Upper lobe of right lung (tissue), 1 donor: ENCODE data around the gene MGLL. TPM values are rescaled to one million over a fixed set of nuclear protein-coding genes. Genes with fewer than 3 reads are reported as not detected.

Experiments
- ATAC-seq: fragments of 200-7000 bp; cut with Tn5 transposase; one replicate; pipeline ENCODE4 v1.9.1; 2020; ENCODE audit warnings: mild to moderate bottlenecking, moderate library complexity
- DNase-seq: peaks from one replicate; pipeline ENCODE4 v3.0.0-alpha.2; 2020
- H3K27ac ChIP-seq: fragments of 200-600 bp; one replicate; pipeline ENCODE4 v1.8.0; 2022
- H3K27me3 ChIP-seq: fragments of 200-600 bp; one replicate; pipeline ENCODE4 v1.8.0; 2022; ENCODE audit warnings: mild to moderate bottlenecking
- H3K36me3 ChIP-seq: fragments of 200-600 bp; one replicate; pipeline ENCODE4 v1.8.0; 2022
- H3K4me1 ChIP-seq: fragments of 200-600 bp; one replicate; pipeline ENCODE4 v1.8.0; 2022
- H3K4me3 ChIP-seq: fragments of 200-600 bp; one replicate; pipeline ENCODE4 v1.8.0; 2022; ENCODE audit warnings: mild to moderate bottlenecking
- H3K9me3 ChIP-seq: fragments of 200-600 bp; one replicate; pipeline ENCODE4 v1.8.0; 2022
- CTCF ChIP-seq: fragments of 200-600 bp; IDR thresholded peaks from one replicate; pipeline ENCODE4 v1.8.0; 2022; ENCODE audit warnings: antibody characterized with exemption
- intact Hi-C: fragments of 100-400 bp; cut with DNase I; formaldehyde crosslinking; loops from one replicate; pipeline ENCODE4 v1.11.0; 2022
- total RNA-seq: library from RNA; stranded (reverse); fragmentation: NEBNext Ultra II Directional; extraction: Animal tissue kit (Norgen Biotek cat#: 25700); gene quantifications from one replicate; pipeline ENCODE4 v1.2.1, GENCODE V29; 2021
- donor health status: DM: no; HTN: yes; CAD: no; lungs with severe emphysema.

Gene MGLL
- total RNA-seq, 1 donor from 2014 or later = 194 TPM

GRCh38 chr3:127827808-127828207 is 5.5 kb upstream of the MGLL start:
- no peak for ATAC-seq
- DNase-seq = no peak
- Histone ChIP-seq H3K4me1 (no peaks in the 10 kb centered on the region), H3K27me3 (no peaks in the 10 kb centered on the region), H3K36me3 (no peaks in the 10 kb centered on the region), H3K4me3 (no peak overlapping the region), H3K27ac (no peak overlapping the region), H3K9me3 (no peaks in the 10 kb centered on the region)
- TF ChIP-seq CTCF = no peak
- intact Hi-C loops = loop anchor here (10.0 kb wide), 1 partner anchor 143 kb away; no protein-coding TSS in a partner anchor

GRCh38 chr3:127825756-127826155 is 3.4 kb upstream of the MGLL start:
- intact Hi-C loops = loop anchor here (10.0 kb wide), 1 partner anchor 141 kb away; no protein-coding TSS in a partner anchor
- H3K9me3 ChIP-seq = no peaks in the 10 kb centered on the region
- ATAC-seq = no peak

GRCh38 chr3:127824151-127824825 is 2.0 kb upstream of the MGLL start:
- ATAC-seq (no peak), DNase-seq (no peak)
- no peaks in the 10 kb centered on the region for H3K9me3 ChIP-seq
- TF ChIP-seq CTCF = no peak
- no peaks in the 10 kb centered on the region for H3K27me3 ChIP-seq
- H3K27ac ChIP-seq = no peak overlapping the region
- H3K36me3 ChIP-seq = no peaks in the 10 kb centered on the region
- no peak overlapping the region for H3K4me3 ChIP-seq
- intact Hi-C loops = loop anchor here (10.0 kb wide), 1 partner anchor 139 kb away; no protein-coding TSS in a partner anchor
- H3K4me1 ChIP-seq = peaks cover 28% of the 10 kb centered on the region

More at GRCh38 chr3:127825756-127826155, 3.4 kb upstream of the MGLL start:
- no peak overlapping the region for H3K27ac ChIP-seq
- H3K4me3 ChIP-seq = no peak overlapping the region
- H3K36me3 ChIP-seq = no peaks in the 10 kb centered on the region
- DNase-seq = no peak
- no peak for TF ChIP-seq CTCF
- no peaks in the 10 kb centered on the region for H3K27me3 ChIP-seq
- peaks cover 13% of the 10 kb centered on the region for H3K4me1 ChIP-seq

- Histone ChIP-seq H3K27ac (no peak overlapping the region), H3K36me3 (no peaks in the 10 kb centered on the region), H3K27me3 (no peaks in the 10 kb centered on the region), H3K9me3 (no peaks in the 10 kb centered on the region), H3K4me3 (peak overlapping the region; percentile 87), H3K4me1 (peaks cover 32% of the 10 kb centered on the region)
- no peak for TF ChIP-seq CTCF
- ATAC-seq = no peak
- no peak for DNase-seq
- intact Hi-C loops = loop anchor here (10.0 kb wide), 1 partner anchor 139 kb away; no protein-coding TSS in a partner anchor
These were observed 1.1 kb upstream of the MGLL start for GRCh38 chr3:127823426-127823857.

- Histone ChIP-seq H3K4me3 (peak overlapping the region; percentile 87), H3K4me1 (peaks cover 33% of the 10 kb centered on the region), H3K36me3 (no peaks in the 10 kb centered on the region), H3K9me3 (no peaks in the 10 kb centered on the region), H3K27me3 (no peaks in the 10 kb centered on the region), H3K27ac (peak overlapping the region; percentile 87)
- intact Hi-C loops = loop anchor here (10.0 kb wide), 1 partner anchor 138 kb away; no protein-coding TSS in a partner anchor
- DNase-seq = peak; percentile 86
- peak; percentile 82 for ATAC-seq
- TF ChIP-seq CTCF = peak; percentile 23
These were observed 539 bp upstream of the MGLL start for GRCh38 chr3:127822682-127823425.
